ENCODE measurements around the gene GUCA1A. TPM values are rescaled to one million over a fixed set of nuclear protein-coding genes. Genes with fewer than 3 reads are reported as not detected.
"Not testable (repeated sequence)": the region's sequence is repeated elsewhere in the genome, so short reads cannot be mapped to it uniquely, and the experiment has no call there.

Gene GUCA1A
- total RNA-seq, 2 donors from 2014 or later = not detected

DNA sequence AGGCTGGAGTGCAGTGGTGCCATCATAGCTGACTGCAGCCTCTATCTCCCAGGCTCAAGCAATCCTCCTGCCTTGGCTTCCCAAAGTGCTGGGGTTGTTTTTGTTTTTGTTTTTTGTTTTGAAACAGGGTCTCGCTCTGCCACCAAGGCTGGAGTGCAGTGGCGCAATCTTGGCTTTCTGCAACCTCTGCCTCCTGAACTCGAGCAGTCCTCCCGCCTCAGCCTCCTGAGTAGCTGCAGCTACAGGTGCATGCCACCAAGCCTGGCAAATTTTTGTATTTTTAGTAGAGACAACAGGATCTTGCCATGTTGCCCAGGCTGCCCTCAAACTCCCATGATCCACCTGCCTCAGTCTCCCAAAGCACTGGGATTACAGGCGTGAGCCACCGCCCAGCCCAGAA is 35.0 kb upstream of the GUCA1A start:
- no peak overlapping the region for H3K27ac Mint-ChIP-seq
- peaks cover 10 to 16% of the 10 kb centered on the region in 2 donors for H3K27me3 Mint-ChIP-seq
- H3K36me3 Mint-ChIP-seq = no peaks in the 10 kb centered on the region
- H3K4me1 Mint-ChIP-seq (ENCODE audit: low read depth in 2 of 2) = peaks cover 5 to 6% of the 10 kb centered on the region in 2 donors
- DNase-seq (ENCODE audit: low spot score) (no peak), ATAC-seq (no peak)
- H3K9me3 Mint-ChIP-seq = no peaks in the 10 kb centered on the region
- no peak overlapping the region for H3K4me3 Mint-ChIP-seq

GRCh38 chr6:42138630-42139619 is 34.2 kb upstream of the GUCA1A start:
- no peak for DNase-seq (ENCODE audit: low spot score)
- H3K36me3 Mint-ChIP-seq = no peaks in the 10 kb centered on the region
- H3K27me3 Mint-ChIP-seq = peaks cover 13 to 21% of the 10 kb centered on the region in 2 donors
- no peak overlapping the region for H3K27ac Mint-ChIP-seq
- H3K9me3 Mint-ChIP-seq = no peaks in the 10 kb centered on the region
- H3K4me1 Mint-ChIP-seq (ENCODE audit: low read depth in 2 of 2) = peaks cover 5 to 6% of the 10 kb centered on the region in 2 donors
- ATAC-seq = no peak
- no peak overlapping the region for H3K4me3 Mint-ChIP-seq

GRCh38 chr6:42140032-42140431 is 33.1 kb upstream of the GUCA1A start:
- H3K36me3 Mint-ChIP-seq = no peaks in the 10 kb centered on the region
- no peaks in the 10 kb centered on the region for H3K9me3 Mint-ChIP-seq
- no peak overlapping the region for H3K27ac Mint-ChIP-seq
- ATAC-seq = no peak
- peaks cover 5 to 6% of the 10 kb centered on the region in 2 donors for H3K4me1 Mint-ChIP-seq (ENCODE audit: low read depth in 2 of 2)
- no peak for DNase-seq (ENCODE audit: low spot score)
- no peak overlapping the region for H3K4me3 Mint-ChIP-seq
- peaks cover 15 to 24% of the 10 kb centered on the region in 2 donors for H3K27me3 Mint-ChIP-seq

GRCh38 chr6:42140756-42141602 is 32.2 kb upstream of the GUCA1A start:
- ATAC-seq (no peak), DNase-seq (ENCODE audit: low spot score) (no peak)
- Mint-ChIP-seq H3K27ac (no peak overlapping the region), H3K4me3 (no peak overlapping the region), H3K4me1 (ENCODE audit: low read depth in 2 of 2) (peaks cover 5 to 6% of the 10 kb centered on the region in 2 donors), H3K27me3 (peaks cover 18 to 29% of the 10 kb centered on the region in 2 donors), H3K9me3 (no peaks in the 10 kb centered on the region), H3K36me3 (no peaks in the 10 kb centered on the region)

DNA sequence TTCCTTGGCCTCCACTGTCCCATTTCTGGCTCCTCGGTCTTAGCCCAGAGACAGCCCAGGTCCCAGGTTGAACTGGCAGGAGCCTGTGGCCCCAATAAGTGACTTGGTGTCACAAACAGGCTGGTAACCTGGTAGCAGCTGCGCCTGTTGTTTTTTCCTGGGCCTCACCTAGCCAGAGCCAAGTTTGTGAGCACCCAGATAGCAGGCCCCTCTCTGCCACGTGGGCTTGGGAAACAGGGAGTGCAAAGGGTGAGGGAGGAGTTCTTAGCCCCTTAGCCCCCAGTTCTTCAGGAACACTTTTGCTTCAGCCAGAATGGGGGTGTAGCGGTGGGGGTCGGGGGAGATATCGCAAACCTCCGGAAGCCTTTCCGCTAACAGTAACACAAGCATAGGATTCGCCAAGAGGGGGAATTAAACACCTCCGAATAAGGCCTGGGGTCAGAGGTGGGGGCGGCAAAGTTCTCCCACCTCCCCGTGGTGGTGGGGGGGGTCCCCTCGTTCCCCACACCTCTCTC is 31.5 kb upstream of the GUCA1A start:
- ATAC-seq (no peak), DNase-seq (ENCODE audit: low spot score) (no peak)
- H3K4me1 Mint-ChIP-seq (ENCODE audit: low read depth in 2 of 2) = peaks cover 2 to 5% of the 10 kb centered on the region in 2 donors
- no peaks in the 10 kb centered on the region for H3K9me3 Mint-ChIP-seq
- no peak overlapping the region for H3K4me3 Mint-ChIP-seq
- no peaks in the 10 kb centered on the region for H3K36me3 Mint-ChIP-seq
- H3K27ac Mint-ChIP-seq = no peak overlapping the region
- peaks cover 18 to 29% of the 10 kb centered on the region in 2 donors for H3K27me3 Mint-ChIP-seq

- Mint-ChIP-seq H3K9me3 (no peaks in the 10 kb centered on the region), H3K27ac (no peak within 1 kb of the TSS), H3K36me3 (no peaks in the 10 kb centered on the region)
These were observed 30.9 kb upstream of the GUCA1A start, which contains the start of gene C6orf132 for GRCh38 chr6:42142118-42142835. Gene C6orf132, minus strand, starts transcription at chr6:42142620. Its CDS starts 176 bp downstream, at chr6:42142444.

DNA sequence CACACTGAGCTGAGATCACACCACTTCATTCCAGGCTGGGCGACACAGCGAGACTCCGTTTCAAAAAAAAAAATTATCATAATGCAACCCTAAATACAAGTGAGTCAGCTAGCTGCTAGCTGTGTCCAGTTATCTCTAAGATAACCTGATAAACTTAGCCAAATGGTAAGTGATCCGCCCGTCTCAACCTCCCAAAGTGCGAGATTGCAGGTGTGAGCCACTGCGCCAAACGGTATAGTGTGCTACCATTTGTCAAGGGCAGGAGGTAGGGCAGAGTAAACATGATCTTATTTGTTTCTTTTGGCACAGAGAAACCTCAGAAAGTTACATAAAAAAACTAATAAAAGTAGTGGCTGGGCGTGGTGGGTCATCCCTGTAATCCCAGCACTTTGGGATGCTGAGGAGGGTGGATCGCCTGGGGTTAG is 26.0 kb upstream of the GUCA1A start:
- Mint-ChIP-seq H3K4me1 (ENCODE audit: low read depth in 2 of 2) (peaks cover 2 to 5% of the 10 kb centered on the region in 2 donors), H3K27me3 (peaks cover 15 to 24% of the 10 kb centered on the region in 2 donors), H3K36me3 (no peaks in the 10 kb centered on the region), H3K4me3 (no peak overlapping the region), H3K27ac (no peak overlapping the region), H3K9me3 (no peaks in the 10 kb centered on the region)
- no peak for ATAC-seq
- DNase-seq (ENCODE audit: low spot score) = no peak

More at GRCh38 chr6:42142118-42142835, 30.9 kb upstream of the GUCA1A start, which contains the start of gene C6orf132:
- H3K27me3 Mint-ChIP-seq = peaks cover 18 to 29% of the 10 kb centered on the region in 2 donors
- peaks cover 2 to 5% of the 10 kb centered on the region in 2 donors for H3K4me1 Mint-ChIP-seq (ENCODE audit: low read depth in 2 of 2)
- peak within 1 kb of the TSS; percentile 53 for H3K4me3 Mint-ChIP-seq
- DNase-seq (ENCODE audit: low spot score) = no peak
- no peak for ATAC-seq

DNA sequence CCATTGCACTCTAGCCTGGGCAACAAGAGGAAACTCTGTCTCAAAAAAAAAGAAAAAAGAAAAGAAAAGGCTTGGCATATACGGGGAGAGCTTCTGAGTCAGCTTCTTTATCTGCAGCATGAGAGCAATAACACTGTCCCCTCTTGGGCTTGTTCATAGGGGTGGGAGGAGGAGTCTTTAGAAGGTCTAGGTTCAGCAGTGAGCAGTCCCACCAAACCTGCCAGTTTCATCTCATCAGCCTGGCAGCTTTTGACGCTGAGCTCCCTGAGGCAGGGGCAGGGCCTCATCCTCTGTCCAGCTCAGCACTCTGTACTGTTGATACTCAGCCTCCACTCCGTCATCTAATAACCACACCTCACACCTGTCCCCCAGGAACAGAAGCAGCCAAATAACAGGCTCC is 25.1 kb upstream of the GUCA1A start:
- Mint-ChIP-seq H3K27me3 (peaks cover 13 to 23% of the 10 kb centered on the region in 2 donors), H3K27ac (no peak overlapping the region), H3K36me3 (no peaks in the 10 kb centered on the region), H3K4me1 (ENCODE audit: low read depth in 2 of 2) (no peaks in the 10 kb centered on the region), H3K9me3 (no peaks in the 10 kb centered on the region), H3K4me3 (no peak overlapping the region)
- DNase-seq (ENCODE audit: low spot score) (no peak), ATAC-seq (no peak)

DNA sequence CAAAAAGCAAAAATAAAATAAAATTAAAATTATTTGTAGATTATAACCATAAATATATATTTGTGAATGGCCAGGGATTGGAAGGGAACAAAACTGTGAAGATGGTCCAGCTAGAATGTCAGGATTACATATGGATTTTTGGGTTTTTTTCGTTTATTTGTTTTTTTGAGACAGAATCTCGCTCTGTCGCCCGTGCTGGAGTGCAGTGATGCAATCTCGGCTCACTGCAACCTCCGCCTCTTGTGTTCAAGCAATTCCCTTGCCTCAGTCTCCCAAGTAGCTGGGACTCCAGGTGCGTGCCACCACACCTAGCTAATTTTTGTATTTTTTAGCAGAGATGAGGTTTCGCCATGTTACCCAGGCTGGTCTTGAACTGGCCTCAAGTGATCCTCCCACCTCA is 22.9 kb upstream of the GUCA1A start:
- Mint-ChIP-seq H3K27ac (no peak overlapping the region), H3K9me3 (no peaks in the 10 kb centered on the region), H3K27me3 (peaks cover 8 to 13% of the 10 kb centered on the region in 2 donors), H3K4me1 (ENCODE audit: low read depth in 2 of 2) (no peaks in the 10 kb centered on the region), H3K4me3 (no peak overlapping the region), H3K36me3 (no peaks in the 10 kb centered on the region)
- DNase-seq (ENCODE audit: low spot score) = no peak
- ATAC-seq = no peak

DNA sequence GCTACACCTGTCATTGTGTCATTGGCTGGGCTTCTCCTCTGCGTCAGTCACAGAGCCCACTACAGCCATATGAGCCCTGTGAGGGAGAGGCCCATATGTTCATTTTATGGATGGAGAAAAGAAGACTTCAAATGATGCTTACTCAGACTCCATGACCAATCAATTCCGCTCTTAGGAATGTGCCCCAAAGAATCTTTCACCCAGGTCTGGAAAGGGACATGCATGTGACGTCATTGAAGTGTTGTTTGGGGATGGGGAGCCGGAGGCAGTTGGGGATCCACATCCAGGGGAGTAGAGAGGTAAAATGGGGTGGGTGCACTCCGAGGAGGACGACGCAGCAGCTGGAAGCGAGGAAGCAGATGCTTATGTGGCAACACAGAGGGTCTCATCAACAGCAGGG is 21.1 kb upstream of the GUCA1A start:
- no peaks in the 10 kb centered on the region for H3K36me3 Mint-ChIP-seq
- ATAC-seq (no peak), DNase-seq (ENCODE audit: low spot score) (no peak)
- no peaks in the 10 kb centered on the region for H3K4me1 Mint-ChIP-seq (ENCODE audit: low read depth in 2 of 2)
- H3K27ac Mint-ChIP-seq = no peak overlapping the region
- no peak overlapping the region for H3K4me3 Mint-ChIP-seq
- H3K9me3 Mint-ChIP-seq = no peaks in the 10 kb centered on the region
- peaks cover 5 to 9% of the 10 kb centered on the region in 2 donors for H3K27me3 Mint-ChIP-seq

DNA sequence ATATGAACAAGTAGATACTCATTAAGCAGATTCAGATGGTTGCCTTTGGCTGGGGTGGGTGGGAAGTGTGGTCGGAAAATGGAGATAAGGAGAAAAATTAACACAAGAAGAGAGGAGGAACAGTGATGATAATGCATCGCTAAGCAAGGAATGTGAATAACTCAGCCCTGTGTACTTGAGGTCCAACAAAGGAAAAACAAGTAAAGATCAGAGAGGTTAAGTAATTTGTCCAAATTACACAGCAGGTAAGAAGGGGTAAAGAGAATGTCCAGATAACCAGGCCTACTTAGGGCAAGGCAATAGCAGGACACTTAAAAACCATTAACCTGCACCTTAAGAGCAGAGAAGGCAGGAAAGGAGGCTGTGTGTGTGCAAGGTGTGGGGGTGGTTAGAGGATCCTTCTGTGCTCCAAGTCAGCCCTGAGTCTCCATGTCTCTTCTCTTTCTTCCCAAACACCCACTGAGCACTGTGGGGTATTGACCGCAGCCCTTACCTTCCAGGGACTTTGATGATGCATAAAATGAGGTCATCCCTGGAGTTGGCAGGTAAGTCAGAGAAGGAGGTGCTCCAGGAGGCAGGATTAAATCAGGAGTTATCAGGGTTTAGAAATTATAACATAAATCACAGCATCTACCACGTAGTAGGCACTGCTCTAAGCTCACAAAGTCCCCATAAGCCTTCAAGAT is 20.5 kb upstream of the GUCA1A start:
- not testable (repeated sequence) for H3K36me3 Mint-ChIP-seq; H3K27ac Mint-ChIP-seq; H3K4me1 Mint-ChIP-seq (ENCODE audit: low read depth in 2 of 2); H3K4me3 Mint-ChIP-seq; H3K27me3 Mint-ChIP-seq; DNase-seq (ENCODE audit: low spot score); ATAC-seq; H3K9me3 Mint-ChIP-seq

GRCh38 chr6:42153921-42154320 is 19.2 kb upstream of the GUCA1A start:
- peaks cover 5 to 9% of the 10 kb centered on the region in 2 donors for H3K27me3 Mint-ChIP-seq
- no peaks in the 10 kb centered on the region for H3K4me1 Mint-ChIP-seq (ENCODE audit: low read depth in 2 of 2)
- no peaks in the 10 kb centered on the region for H3K9me3 Mint-ChIP-seq
- H3K4me3 Mint-ChIP-seq = no peak overlapping the region
- no peaks in the 10 kb centered on the region for H3K36me3 Mint-ChIP-seq
- DNase-seq (ENCODE audit: low spot score) (no peak), ATAC-seq (no peak)
- no peak overlapping the region for H3K27ac Mint-ChIP-seq
